ENCODE measurements around the gene CRYBG1.
"Not testable (repeated sequence)": the region's sequence is repeated elsewhere in the genome, so short reads cannot be mapped to it uniquely, and the experiment has no call there.

Gene CRYBG1

DNA sequence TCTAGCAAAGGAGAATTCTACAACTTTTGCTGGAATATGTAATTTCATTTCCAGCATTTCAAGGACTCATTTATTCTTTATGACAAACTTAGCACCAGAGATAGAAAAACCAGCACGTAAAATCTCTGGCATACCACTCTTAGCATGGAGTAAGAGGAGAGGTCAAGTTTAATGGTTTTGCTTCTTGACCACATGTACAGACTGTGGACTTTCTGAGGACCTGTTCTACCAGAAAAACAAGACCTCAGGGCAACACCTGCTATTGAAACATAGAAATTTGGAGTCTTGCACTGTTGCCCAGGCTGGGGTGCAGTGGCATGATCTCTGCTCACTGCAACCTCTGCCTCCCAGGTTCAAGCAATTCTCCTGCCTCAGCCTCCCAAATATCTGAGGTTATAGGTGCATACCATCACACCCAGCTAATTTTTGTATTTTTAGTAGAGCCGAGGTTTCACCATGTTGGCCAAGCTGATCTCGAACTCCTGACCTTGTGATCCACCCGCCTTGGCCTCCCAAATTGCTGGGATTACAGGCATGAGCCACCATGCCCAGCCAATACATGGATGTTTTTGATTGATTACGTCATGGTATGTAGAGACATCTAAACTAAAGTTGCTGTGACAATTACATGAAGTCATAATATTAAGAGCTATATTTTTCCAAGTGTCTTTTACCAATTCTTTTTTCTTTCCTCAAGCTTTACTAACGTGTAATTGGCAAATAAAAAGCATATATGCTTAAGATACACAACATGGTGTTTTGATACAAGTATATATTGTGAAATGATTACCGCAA, 36.1 kb downstream of the CRYBG1 start:
- Mint-ChIP-seq H3K27me3 (peaks cover 11% of the 10 kb centered on the region), H3K4me1 (no peaks in the 10 kb centered on the region)

DNA sequence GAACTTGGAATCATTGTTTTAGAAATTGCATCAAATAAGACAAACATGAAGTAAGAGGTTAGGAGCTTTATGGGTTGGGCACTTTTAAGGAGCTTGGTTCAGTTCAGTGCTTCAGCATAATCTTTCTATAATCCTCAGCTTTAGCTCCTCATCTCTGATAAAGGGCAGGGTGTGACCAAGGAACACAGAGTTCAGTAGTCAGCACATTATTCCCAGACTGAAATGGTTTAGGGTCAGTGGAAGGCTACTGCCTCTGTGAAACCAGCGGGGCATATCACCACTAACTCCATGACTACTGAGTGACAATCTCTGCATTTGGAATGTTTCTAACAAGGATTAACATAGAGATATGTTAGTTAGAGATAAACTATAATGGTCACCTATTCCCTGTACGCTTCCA, 36.9 kb downstream of the CRYBG1 start:
- no peaks in the 10 kb centered on the region for H3K36me3 Mint-ChIP-seq
- peaks cover 11% of the 10 kb centered on the region for H3K27me3 Mint-ChIP-seq
- H3K27ac Mint-ChIP-seq: no peak overlapping the region
- no peaks in the 10 kb centered on the region for H3K9me3 Mint-ChIP-seq
- no peak overlapping the region for H3K4me3 Mint-ChIP-seq
- H3K4me1 Mint-ChIP-seq: no peaks in the 10 kb centered on the region

More for the DNA sequence above, 36.1 kb downstream of the CRYBG1 start:
- Mint-ChIP-seq H3K36me3 (no peaks in the 10 kb centered on the region), H3K9me3 (no peaks in the 10 kb centered on the region), H3K27ac (no peak overlapping the region), H3K4me3 (no peak overlapping the region)

- Mint-ChIP-seq H3K9me3 (no peaks in the 10 kb centered on the region), H3K27ac (no peak overlapping the region), H3K4me3 (no peak overlapping the region), H3K4me1 (no peaks in the 10 kb centered on the region), H3K27me3 (peaks cover 11% of the 10 kb centered on the region), H3K36me3 (no peaks in the 10 kb centered on the region)
Measured at GRCh38 chr6:106398621-106399020, 38.1 kb downstream of the CRYBG1 start.

- not testable (repeated sequence) for H3K4me3 Mint-ChIP-seq, H3K27ac Mint-ChIP-seq, H3K36me3 Mint-ChIP-seq, H3K4me1 Mint-ChIP-seq, H3K9me3 Mint-ChIP-seq, H3K27me3 Mint-ChIP-seq
Measured at GRCh38 chr6:106405044-106405443, 44.5 kb downstream of the CRYBG1 start.

DNA sequence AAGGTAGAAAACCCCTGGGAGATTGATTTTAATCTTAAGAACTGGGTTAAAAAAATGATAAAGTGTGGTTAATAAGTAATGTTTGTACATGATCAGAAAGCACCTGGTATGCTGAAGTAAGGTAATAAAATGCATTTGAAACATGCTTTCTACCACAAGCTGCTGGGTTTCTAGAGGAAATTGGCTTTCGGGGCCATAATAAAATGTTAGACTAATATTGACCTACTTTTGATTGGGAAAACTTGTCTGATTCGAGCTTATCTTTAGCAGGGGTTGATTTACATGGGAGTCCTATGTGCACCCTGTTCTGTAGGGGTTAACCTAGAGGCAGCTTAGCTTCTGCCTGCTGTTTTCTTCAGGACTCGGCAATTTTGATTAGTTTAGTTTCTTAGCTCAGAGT, 50.5 kb downstream of the CRYBG1 start:
- Mint-ChIP-seq H3K4me3 (no peak overlapping the region), H3K36me3 (no peaks in the 10 kb centered on the region), H3K27me3 (peaks cover 8% of the 10 kb centered on the region), H3K9me3 (no peaks in the 10 kb centered on the region), H3K27ac (no peak overlapping the region), H3K4me1 (no peaks in the 10 kb centered on the region)

GRCh38 chr6:106411643-106412200, 51.2 kb downstream of the CRYBG1 start:
- H3K9me3 Mint-ChIP-seq: no peaks in the 10 kb centered on the region
- peaks cover 7% of the 10 kb centered on the region for H3K27me3 Mint-ChIP-seq
- no peak overlapping the region for H3K27ac Mint-ChIP-seq
- H3K4me1 Mint-ChIP-seq: no peaks in the 10 kb centered on the region
- H3K4me3 Mint-ChIP-seq: no peak overlapping the region
- no peaks in the 10 kb centered on the region for H3K36me3 Mint-ChIP-seq

- no peak overlapping the region for H3K27ac Mint-ChIP-seq
- H3K4me3 Mint-ChIP-seq: no peak overlapping the region
- no peaks in the 10 kb centered on the region for H3K9me3 Mint-ChIP-seq
- no peaks in the 10 kb centered on the region for H3K36me3 Mint-ChIP-seq
- peaks cover 3% of the 10 kb centered on the region for H3K27me3 Mint-ChIP-seq
- H3K4me1 Mint-ChIP-seq: no peaks in the 10 kb centered on the region
Measured at GRCh38 chr6:106413016-106413415, 52.5 kb downstream of the CRYBG1 start.

GRCh38 chr6:106413722-106414121, 53.2 kb downstream of the CRYBG1 start:
- no peak overlapping the region for H3K4me3 Mint-ChIP-seq

GRCh38 chr6:106415921-106416320, 55.4 kb downstream of the CRYBG1 start:
- no peaks in the 10 kb centered on the region for H3K4me1 Mint-ChIP-seq
- no peak overlapping the region for H3K4me3 Mint-ChIP-seq
- no peaks in the 10 kb centered on the region for H3K36me3 Mint-ChIP-seq
- peaks cover 2% of the 10 kb centered on the region for H3K27me3 Mint-ChIP-seq
- H3K27ac Mint-ChIP-seq: no peak overlapping the region
- H3K9me3 Mint-ChIP-seq: no peaks in the 10 kb centered on the region

More at GRCh38 chr6:106413722-106414121, 53.2 kb downstream of the CRYBG1 start:
- Mint-ChIP-seq H3K4me1 (no peaks in the 10 kb centered on the region), H3K9me3 (no peaks in the 10 kb centered on the region), H3K27me3 (peaks cover 3% of the 10 kb centered on the region), H3K27ac (no peak overlapping the region), H3K36me3 (no peaks in the 10 kb centered on the region)

DNA sequence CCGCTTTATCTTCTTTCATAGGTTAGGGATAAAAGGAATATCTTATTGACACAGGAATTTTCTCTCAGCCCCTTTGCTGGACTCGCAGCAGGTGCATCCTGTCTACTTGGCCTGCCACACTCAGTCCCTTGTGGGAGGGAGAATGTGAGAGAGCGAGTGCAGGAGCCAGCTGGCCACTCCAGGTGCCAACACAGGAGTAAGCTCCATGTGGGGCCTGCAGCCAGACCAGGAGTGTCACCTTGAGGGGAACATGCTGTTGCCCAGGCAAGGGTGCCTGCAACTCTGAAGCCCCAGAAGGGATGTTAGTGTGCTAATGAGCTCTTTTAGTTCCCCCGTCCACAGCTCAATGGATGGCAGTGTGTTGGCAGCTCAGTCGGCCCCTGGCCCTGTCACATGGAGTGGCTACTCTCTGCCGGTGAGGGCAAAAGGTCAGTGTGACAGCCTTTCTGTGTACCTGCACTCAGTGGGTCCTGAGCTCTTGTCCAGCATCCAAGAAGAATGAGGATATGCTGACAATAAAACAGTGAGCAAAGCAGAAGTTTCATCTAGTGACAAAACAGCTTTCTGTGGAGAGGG, 57.1 kb downstream of the CRYBG1 start:
- Mint-ChIP-seq H3K36me3 (no peaks in the 10 kb centered on the region), H3K27me3 (peaks cover 2% of the 10 kb centered on the region), H3K27ac (no peak overlapping the region), H3K4me1 (no peaks in the 10 kb centered on the region), H3K9me3 (no peaks in the 10 kb centered on the region), H3K4me3 (no peak overlapping the region)

- no peaks in the 10 kb centered on the region for H3K4me1 Mint-ChIP-seq
- H3K4me3 Mint-ChIP-seq: no peak overlapping the region
- no peaks in the 10 kb centered on the region for H3K36me3 Mint-ChIP-seq
- H3K27ac Mint-ChIP-seq: no peak overlapping the region
- no peaks in the 10 kb centered on the region for H3K9me3 Mint-ChIP-seq
- H3K27me3 Mint-ChIP-seq: peaks cover 2% of the 10 kb centered on the region
Measured at GRCh38 chr6:106419900-106420613, 59.5 kb downstream of the CRYBG1 start.

DNA sequence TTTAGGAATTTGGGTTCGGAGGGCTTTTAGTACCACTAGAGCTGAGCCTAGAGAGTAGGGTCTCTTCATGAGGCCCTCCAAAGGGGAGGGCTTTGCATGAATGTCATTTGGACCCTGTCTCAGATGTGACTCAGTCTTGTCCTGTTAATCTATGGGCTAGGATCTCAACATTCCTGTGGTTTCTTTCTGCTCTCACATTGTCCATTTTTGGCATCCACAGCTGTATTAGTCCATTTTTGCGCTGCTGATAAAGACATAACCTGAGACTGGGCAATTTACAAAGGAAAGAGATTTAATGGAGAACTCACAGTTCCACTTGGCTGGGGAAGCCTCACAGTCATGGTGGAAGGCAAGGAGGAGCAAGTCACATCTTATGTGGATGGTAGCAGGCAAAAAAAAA, 61.0 kb downstream of the CRYBG1 start:
- Mint-ChIP-seq H3K4me1 (no peaks in the 10 kb centered on the region), H3K27ac (no peak overlapping the region), H3K9me3 (no peaks in the 10 kb centered on the region), H3K27me3 (no peaks in the 10 kb centered on the region), H3K4me3 (no peak overlapping the region), H3K36me3 (no peaks in the 10 kb centered on the region)

DNA sequence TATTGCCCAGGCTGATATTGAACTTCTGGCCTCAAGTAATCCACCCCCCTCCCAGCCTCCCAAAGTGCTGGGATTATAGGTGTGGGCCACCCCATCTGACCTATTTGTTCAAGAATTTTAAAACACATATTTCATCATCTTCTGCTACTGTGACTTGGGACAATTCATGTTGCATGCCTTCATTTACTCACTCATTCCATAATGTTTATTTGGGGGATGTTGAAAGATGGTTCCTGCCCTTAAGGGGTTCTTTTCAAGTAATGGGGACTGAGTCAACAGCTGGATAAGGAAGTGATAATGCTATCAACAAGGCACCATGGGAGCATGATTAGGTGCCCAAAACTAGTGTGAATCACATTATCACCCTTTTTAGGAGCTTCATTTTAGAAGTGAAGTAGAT, 62.0 kb downstream of the CRYBG1 start:
- H3K27me3 Mint-ChIP-seq: no peaks in the 10 kb centered on the region
- H3K9me3 Mint-ChIP-seq: no peaks in the 10 kb centered on the region
- H3K27ac Mint-ChIP-seq: no peak overlapping the region
- H3K4me1 Mint-ChIP-seq: no peaks in the 10 kb centered on the region
- H3K36me3 Mint-ChIP-seq: no peaks in the 10 kb centered on the region
- no peak overlapping the region for H3K4me3 Mint-ChIP-seq

GRCh38 chr6:106425382-106425781, 64.9 kb downstream of the CRYBG1 start:
- no peaks in the 10 kb centered on the region for H3K27me3 Mint-ChIP-seq
- no peak overlapping the region for H3K4me3 Mint-ChIP-seq
- no peaks in the 10 kb centered on the region for H3K4me1 Mint-ChIP-seq
- no peaks in the 10 kb centered on the region for H3K9me3 Mint-ChIP-seq
- no peaks in the 10 kb centered on the region for H3K36me3 Mint-ChIP-seq
- H3K27ac Mint-ChIP-seq: no peak overlapping the region

DNA sequence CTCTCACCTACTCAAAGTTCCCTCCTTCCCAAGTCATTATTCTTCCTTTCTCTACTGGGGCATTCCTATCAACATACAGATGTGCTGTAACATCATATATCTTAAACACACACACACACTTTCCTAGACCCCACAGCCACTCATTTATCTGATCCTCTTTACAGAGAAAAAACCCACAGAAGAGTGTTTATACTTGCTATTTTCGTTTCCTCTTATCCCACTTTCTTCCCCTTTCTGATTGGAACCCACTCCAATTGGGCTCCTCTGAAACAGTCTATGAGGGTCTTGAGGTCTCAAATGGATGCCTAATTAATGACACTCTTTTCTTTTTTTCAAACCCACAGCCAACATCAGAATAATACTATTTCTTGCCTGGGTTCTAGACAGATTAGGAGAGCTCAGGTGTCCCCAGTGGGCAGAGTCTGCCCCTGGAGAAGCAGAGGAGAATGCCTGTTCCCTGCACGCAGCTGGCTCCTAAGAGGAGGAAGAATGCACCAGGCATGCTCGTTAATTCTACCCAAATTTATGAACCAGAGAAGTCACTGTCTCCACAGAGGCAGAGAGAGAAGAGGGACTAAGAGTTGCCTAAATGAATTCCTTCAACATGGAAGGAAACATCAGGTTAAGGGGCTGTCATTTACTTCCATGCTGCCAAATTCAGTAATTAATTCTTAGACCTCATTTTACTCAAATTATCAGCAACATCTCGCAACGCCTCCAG, 65.9 kb downstream of the CRYBG1 start:
- no peaks in the 10 kb centered on the region for H3K27me3 Mint-ChIP-seq
- no peaks in the 10 kb centered on the region for H3K36me3 Mint-ChIP-seq
- H3K4me1 Mint-ChIP-seq: no peaks in the 10 kb centered on the region
- H3K9me3 Mint-ChIP-seq: no peaks in the 10 kb centered on the region
- no peak overlapping the region for H3K27ac Mint-ChIP-seq
- H3K4me3 Mint-ChIP-seq: no peak overlapping the region

Measured in activated naive CD4-positive, alpha-beta T cell treated with anti-CD3 and anti-CD28 coated beads, Interleukin-2, amount 50 U/mL, for 24 hours (primary cell).